Endothelial cell of umbilical vein (primary cell): ENCODE data around the gene HMGCL. TPM values are rescaled to one million over a fixed set of nuclear protein-coding genes. Genes with fewer than 3 reads are reported as not detected.

Experiments
- BruUV-seq: library from RNA; stranded (reverse); fragments of 400-500 nt; replicated peaks from 2 replicates; lab custom pipeline; 2021; lab: Mats Ljungman, UMichigan
- CTCF ChIA-PET: fragments of 300-600, 350-600 bp; sonication (Branson Sonifier 250); formaldehyde crosslinking; loops from one replicate; lab custom pipeline; 2021; ENCODE audit warnings: antibody characterized with exemption, inconsistent platforms; lab: Charles Lee
- POLR2A ChIA-PET: fragments of 300-600, 350-600 bp; sonication (Branson Sonifier 250); formaldehyde crosslinking; loops from one replicate; lab custom pipeline; 2021; ENCODE audit warnings: antibody characterized with exemption, inconsistent platforms; lab: Charles Lee
- DNase-seq: peaks from one replicate; pipeline ENCODE4 v3.0.0-alpha.2; 2011; ENCODE audit warnings: low read depth, low spot score
- FAIRE-seq: peaks from 2 replicates; lab custom pipeline; 2011; peaks lifted over from hg19 to GRCh38; lab: Jason Lieb, UNC
- H2AFZ ChIP-seq: 2 replicates; pipeline ENCODE4 v1.6.0; 2012; ENCODE audit warnings: low read depth, low read length, control low read depth, inconsistent platforms
- H3K27ac ChIP-seq: 2 replicates; pipeline ENCODE4 v1.5.1; 2011; ENCODE audit warnings: low read depth, mild to moderate bottlenecking, control low read depth, low read length, moderate library complexity; ENCODE audit not compliant: insufficient read depth
- H3K27me3 ChIP-seq, 2 experiments: 2 replicates each; pipeline versions ENCODE4 v1.6.0 to v1.6.1; 2011; ENCODE audit warnings: low read length in 2 of 2, mixed read lengths in 1 of 2; ENCODE audit not compliant: control insufficient read depth in 2 of 2, insufficient read depth in 2 of 2
- H3K36me3 ChIP-seq, 2 experiments: 2 replicates in 1 of 2; 3 replicates in 1 of 2; pipeline ENCODE4 v1.5.1; 2011; ENCODE audit warnings: low read length in 2 of 2, mild to moderate bottlenecking in 1 of 2, moderate library complexity in 1 of 2; ENCODE audit not compliant: control insufficient read depth in 2 of 2, insufficient read depth in 2 of 2; ENCODE audit errors: extremely low read depth in 1 of 2
- H3K4me1 ChIP-seq: 3 replicates; pipeline ENCODE4 v1.5.1; 2011; ENCODE audit warnings: mild to moderate bottlenecking, low read length; ENCODE audit not compliant: control insufficient read depth, insufficient read depth; ENCODE audit errors: extremely low read depth
- H3K4me2 ChIP-seq: 2 replicates; pipeline ENCODE4 v1.6.1; 2011; ENCODE audit warnings: low read length, control low read depth, mixed read lengths; ENCODE audit not compliant: insufficient read depth
- H3K4me3 ChIP-seq, 3 experiments: fragments of 200-600 bp in 1 of 3; sonication (generic), shearing (Covaris generic) in 1 of 3; replicated peaks in 1 of 3; 2 replicates each; pipeline ENCODE4 v1.5.1; 2011 to 2016; ENCODE audit warnings: control low read depth in 3 of 3, low read length in 3 of 3, mild to moderate bottlenecking in 2 of 3, inconsistent platforms in 1 of 3, low read depth in 1 of 3, moderate library complexity in 1 of 3; ENCODE audit not compliant: insufficient read depth in 1 of 3
- H3K79me2 ChIP-seq: 2 replicates; pipeline ENCODE4 v1.6.0; 2012; ENCODE audit warnings: low read length, inconsistent platforms; ENCODE audit not compliant: control insufficient read depth, insufficient read depth
- H3K9ac ChIP-seq: replicated peaks from 2 replicates; pipeline ENCODE3; 2011; ENCODE audit warnings: low read length, control low read depth; ENCODE audit not compliant: insufficient read depth; ENCODE audit errors: extremely low read depth
- H3K9me1 ChIP-seq: replicated peaks from 3 replicates; pipeline ENCODE4 v1.6.0; 2011; ENCODE audit warnings: mild to moderate bottlenecking, low read length; ENCODE audit not compliant: control insufficient read depth, insufficient read depth; ENCODE audit errors: extremely low read depth
- H3K9me3 ChIP-seq: replicated peaks from 2 replicates; pipeline ENCODE4 v1.5.1; 2012; ENCODE audit warnings: low read length, inconsistent platforms; ENCODE audit not compliant: control insufficient read depth, insufficient read depth
- H4K20me1 ChIP-seq: replicated peaks from 2 replicates; pipeline ENCODE3; 2011; ENCODE audit warnings: mild to moderate bottlenecking, low read length; ENCODE audit not compliant: control insufficient read depth, insufficient read depth; ENCODE audit errors: extremely low read depth
- CTCF ChIP-seq, 2 donors: IDR thresholded peaks; 1 replicate in 1 of 2; 2 replicates in 1 of 2; pipeline ENCODE4 v1.5.1; 2011; ENCODE audit warnings: low read length in 2 of 2, mild to moderate bottlenecking in 2 of 2, moderate library complexity in 2 of 2, control low read depth in 1 of 2, inconsistent platforms in 1 of 2, low read depth in 1 of 2; ENCODE audit not compliant: insufficient read depth in 1 of 2; ENCODE audit errors: extremely low read depth in 1 of 2
- EZH2 ChIP-seq: IDR thresholded peaks from 2 replicates; pipeline ENCODE4 v1.6.1; 2012; ENCODE audit warnings: borderline replicate concordance, low read depth, mild to moderate bottlenecking, moderate library complexity, low read length, inconsistent platforms; ENCODE audit not compliant: severe bottlenecking
- FOS ChIP-seq: IDR thresholded peaks from 2 replicates; pipeline ENCODE4 v1.6.1; 2011; ENCODE audit warnings: mild to moderate bottlenecking, low read length, moderate library complexity, borderline replicate concordance; ENCODE audit not compliant: insufficient read depth
- GATA2 ChIP-seq: IDR thresholded peaks from 2 replicates; pipeline ENCODE4 v1.7.0; 2011; ENCODE audit warnings: low read depth, mild to moderate bottlenecking, moderate library complexity, mixed read lengths, low read length; ENCODE audit not compliant: insufficient read length, insufficient read depth
- JUN ChIP-seq: IDR thresholded peaks from 2 replicates; pipeline ENCODE4 v1.6.1; 2011; ENCODE audit warnings: borderline replicate concordance, low read depth; ENCODE audit not compliant: insufficient read length, insufficient read depth
- MYC ChIP-seq: IDR thresholded peaks from one replicate; pipeline ENCODE4 v1.6.1; 2011; ENCODE audit warnings: mild to moderate bottlenecking, low read depth, low read length
- POLR2A ChIP-seq: IDR thresholded peaks from 2 replicates; pipeline ENCODE4 v1.6.1; 2012; ENCODE audit warnings: low read depth, mild to moderate bottlenecking, control low read depth, low read length
- dilution Hi-C: fragments of 300-500 bp; cut with MboI; formaldehyde crosslinking; loops from one replicate; pipeline ENCODE4 v1.15.0; 2019; ENCODE audit warnings: low sequenced_read_pairs; ENCODE audit not compliant: extremely low pct_ligation_motif_present
- intact Hi-C: fragments of 100-400 bp; cut with micrococcal nuclease; formaldehyde crosslinking; loops from one replicate; pipeline ENCODE4 v1.10.0; 2022
- polyA plus RNA-seq, 4 experiments: library from polyadenylated mRNA; depleted of rRNA in 3 of 4; stranded (reverse) in 3 of 4; unstranded in 1 of 4; fragments of >200 nt; gene quantifications; 2 replicates each; pipeline versions ENCODE4 v1.2.1 to v1.2.3, GENCODE V29; 2011 to 2012; ENCODE audit warnings: missing spikeins in 1 of 4
- total RNA-seq: library from RNA; stranded (reverse); gene quantifications from 2 replicates; pipeline ENCODE4 v1.2.3, GENCODE V29; 2021

Gene HMGCL
- total and polyA plus RNA-seq, 2 donors (not counting 3 experiments of a cell fraction or from before 2014, with no cell fraction given) = 24.2 to 30.0 TPM

- intact Hi-C loops (no loop called here), dilution Hi-C loops (no loop called here)
- ChIA-PET POLR2A (no interaction called here), CTCF (interaction anchor here (1.3 kb wide), 1 partner anchor 77 kb away, joined by 3 read pairs; the partner anchor contains the start of gene RPL11)
- Histone ChIP-seq H3K9ac (no peak overlapping the region), H2AFZ (no peak overlapping the region), H3K27ac (no peak overlapping the region), H3K4me2 (no peak overlapping the region), H3K79me2 (no peaks in the 10 kb centered on the region), H3K27me3 (no peaks in the 10 kb centered on the region), H3K4me3 (no peak overlapping the region), H3K9me1 (no peaks in the 10 kb centered on the region), H3K36me3 (no peaks in the 10 kb centered on the region), H3K9me3 (no peaks in the 10 kb centered on the region), H4K20me1 (no peaks in the 10 kb centered on the region), H3K4me1 (no peaks in the 10 kb centered on the region)
- DNase-seq = no peak
- BruUV-seq = no TSS peak
- no peak for FAIRE-seq
- TF ChIP-seq FOS (no peak), POLR2A (no peak), MYC (no peak), EZH2 (no peak), GATA2 (no peak), JUN (no peak), CTCF (IDR thresholded peaks at IDR 0.05; ENCODE audit: extremely low read depth in 1 of 2, insufficient read depth in 1 of 2, low read depth in 1 of 2, low read length in 2 of 2) (no peak)
Measured at GRCh38 chr1:23768733-23769132, 56.5 kb downstream of the HMGCL start.
